Fibroblast of lung (primary cell): ENCODE results near the gene MGAT5.

Source experiments
- CTCF ChIP-seq, 2 donors: IDR thresholded peaks in 1 of 2; conservative IDR thresholded peaks in 1 of 2; 1 replicate in 1 of 2; 2 replicates in 1 of 2; pipeline ENCODE4 v1.5.1; 2011 to 2012; ENCODE audit warnings: low read length in 2 of 2, control low read depth in 1 of 2, inconsistent platforms in 1 of 2, low read depth in 1 of 2, mild to moderate bottlenecking in 1 of 2
- EZH2 ChIP-seq: IDR thresholded peaks from 2 replicates; pipeline ENCODE4 v1.5.1; 2012; ENCODE audit warnings: low read length, control low read depth, mild to moderate bottlenecking; ENCODE audit errors: missing control alignments

- TF ChIP-seq CTCF (conservative IDR thresholded peaks at IDR 0.05 in 1 of 2, IDR thresholded peaks at IDR 0.05 in 1 of 2; ENCODE audit: low read depth in 1 of 2, low read length in 2 of 2), result no peak
- TF ChIP-seq EZH2, result no peak
Observed at GRCh38 chr2:134429886-134430285, 176.0 kb downstream of the MGAT5 start.
